ENCODE results near the gene MSLN. TPM values are rescaled to one million over a fixed set of nuclear protein-coding genes. Genes with fewer than 3 reads are reported as not detected.

The MSLN gene
- total and polyA plus RNA-seq, 4 experiments from 2014 or later: not detected

DNA sequence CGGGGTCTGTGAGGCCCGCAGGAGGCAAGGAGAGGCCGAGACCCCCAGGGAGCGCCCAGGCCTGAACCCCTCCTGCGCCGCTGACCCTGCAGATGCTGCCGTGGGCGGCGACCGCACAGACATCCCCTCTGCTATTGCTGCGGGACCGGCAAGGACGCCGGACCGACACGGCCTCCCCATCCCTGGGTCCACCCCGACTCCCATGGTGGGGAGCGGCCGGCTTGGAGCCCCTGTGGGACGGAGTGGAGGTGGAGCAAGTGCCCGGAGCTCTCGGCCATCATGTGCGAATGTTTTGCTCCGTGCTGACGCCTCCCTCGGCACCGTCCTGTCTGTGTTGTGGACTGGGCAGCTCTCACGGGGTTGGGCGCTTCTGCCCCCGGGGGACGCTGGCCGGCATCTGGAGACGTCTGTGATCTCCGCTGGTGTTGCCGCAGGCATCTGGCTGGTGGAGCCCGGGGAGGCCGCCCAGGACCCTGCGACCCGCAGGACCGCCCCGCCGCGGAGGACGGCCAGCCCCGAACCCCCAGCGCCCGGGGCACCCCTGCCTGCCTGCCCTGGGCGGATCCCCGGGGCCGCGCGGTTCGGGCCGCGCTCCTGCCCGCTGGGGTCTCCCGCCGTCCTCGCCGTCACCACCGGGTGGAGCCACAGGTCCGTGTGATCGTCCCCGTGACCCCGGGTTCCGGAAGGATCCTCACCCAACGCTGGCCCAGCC is 52.8 kb downstream of the MSLN start:
- H3K4me3 ChIP-seq (ENCODE audit: low read length in 2 of 2): no peak overlapping the region
- Mint-ChIP-seq H3K4me1 (peaks cover 0 to 11% (median 5%) of the 10 kb centered on the region in 4 donors), H3K4me3 (no peak overlapping the region), H3K27me3 (peaks cover 14 to 25% of the 10 kb centered on the region in 2 donors), H3K9me3 (peaks cover 0 to 3% (median 0%) of the 10 kb centered on the region in 8 donors), H3K36me3 (no peaks in the 10 kb centered on the region), H3K27ac (peak overlapping the region in 1 of 7 donors; percentile 23)
- peaks cover 5% of the 10 kb centered on the region for H3K27me3 ChIP-seq (ENCODE audit: insufficient read depth, low read length)
- CTCF ChIA-PET (ENCODE audit: partially characterized antibody): no interaction called here
- peak; percentile 27 to 45 (median 37) for DNase-seq
- no peaks in the 10 kb centered on the region for H3K36me3 ChIP-seq (ENCODE audit: insufficient read depth, low read length)
- no peaks in the 10 kb centered on the region for H3K9me3 ChIP-seq (ENCODE audit: control insufficient read depth in 1 of 2, low read length in 2 of 2)
- no peak overlapping the region for H3K27ac ChIP-seq (ENCODE audit: low read depth, low read length)
- POLR2A ChIA-PET (ENCODE audit: partially characterized antibody): no interaction called here
- H3K4me1 ChIP-seq (ENCODE audit: insufficient read depth, low read length): peaks cover 8% of the 10 kb centered on the region
- intact Hi-C loops (cut with micrococcal nuclease): loop anchor here (2.0 kb wide), 1 partner anchor 289 kb away; no protein-coding TSS in a partner anchor

DNA sequence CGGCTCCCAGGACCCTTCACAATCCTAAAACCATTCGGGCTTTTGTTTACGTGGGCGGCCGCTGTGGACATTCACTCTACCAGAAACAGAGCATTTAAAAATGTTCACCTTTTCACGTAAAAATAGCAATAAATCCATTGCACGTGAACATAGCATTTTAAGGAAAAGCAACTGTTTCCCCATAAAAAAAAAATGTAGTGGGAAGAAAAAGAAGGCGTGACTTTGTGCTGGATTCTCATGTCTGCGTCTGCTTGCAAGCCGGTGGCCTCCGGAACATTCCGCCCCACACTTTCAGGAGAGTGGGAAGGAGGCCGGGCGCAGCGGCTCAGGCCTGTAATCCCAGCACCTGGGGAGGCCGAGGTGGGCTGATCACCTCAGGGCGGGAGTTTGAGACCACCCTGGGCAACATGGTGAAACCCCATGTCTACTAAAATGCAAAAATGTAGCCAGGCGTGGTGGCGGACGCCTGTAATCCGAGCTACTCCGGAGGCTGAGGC is 53.4 kb downstream of the MSLN start:
- H3K4me1 Mint-ChIP-seq: peaks cover 0 to 5% (median 2%) of the 10 kb centered on the region in 4 donors
- Histone ChIP-seq H3K27me3 (ENCODE audit: insufficient read depth, low read length) (peaks cover 5% of the 10 kb centered on the region), H3K4me1 (ENCODE audit: insufficient read depth, low read length) (peaks cover 6% of the 10 kb centered on the region), H3K9me3 (ENCODE audit: control insufficient read depth in 1 of 2, low read length in 2 of 2) (no peaks in the 10 kb centered on the region), H3K27ac (ENCODE audit: low read depth, low read length) (no peak overlapping the region), H3K4me3 (ENCODE audit: low read length in 2 of 2) (no peak overlapping the region), H3K36me3 (ENCODE audit: insufficient read depth, low read length) (no peaks in the 10 kb centered on the region)
- no peaks in the 10 kb centered on the region for H3K36me3 Mint-ChIP-seq
- intact Hi-C loops (cut with micrococcal nuclease): loop anchor here (2.0 kb wide), 1 partner anchor 289 kb away; no protein-coding TSS in a partner anchor
- H3K4me3 Mint-ChIP-seq: no peak overlapping the region
- peaks cover 14 to 25% of the 10 kb centered on the region in 2 donors for H3K27me3 Mint-ChIP-seq
- DNase-seq: no peak
- CTCF ChIA-PET (ENCODE audit: partially characterized antibody): interaction anchor here (1.2 kb wide), 1 partner anchor 289 kb away, joined by 3 read pairs; no protein-coding TSS in a partner anchor
- no peak overlapping the region for H3K27ac Mint-ChIP-seq
- peaks cover 0 to 3% (median 0%) of the 10 kb centered on the region in 8 donors for H3K9me3 Mint-ChIP-seq
- POLR2A ChIA-PET (ENCODE audit: partially characterized antibody): no interaction called here

DNA sequence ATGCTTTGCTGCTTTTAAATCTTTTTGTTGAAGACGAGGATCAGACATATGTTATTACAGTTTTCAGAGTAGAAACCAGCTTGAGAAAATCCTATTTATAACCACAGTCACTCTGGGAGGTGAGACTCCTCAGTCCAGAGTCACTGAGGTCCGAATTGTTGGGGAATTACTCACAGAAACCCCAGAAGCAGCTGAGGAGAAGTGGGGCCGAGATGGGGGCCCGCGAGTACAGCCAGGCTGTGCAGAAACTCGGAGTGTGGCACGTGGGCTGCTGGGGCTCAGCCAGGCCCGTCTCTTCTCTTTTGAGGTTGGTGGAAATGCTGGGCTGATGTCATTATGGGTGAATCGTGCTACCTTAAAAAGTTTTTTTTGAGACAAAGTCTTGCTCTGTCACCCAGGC is 54.4 kb downstream of the MSLN start:
- Mint-ChIP-seq H3K9me3 (peaks cover 0 to 3% (median 0%) of the 10 kb centered on the region in 8 donors), H3K27ac (no peak overlapping the region), H3K4me3 (no peak overlapping the region), H3K27me3 (peaks cover 19 to 24% of the 10 kb centered on the region in 2 donors), H3K36me3 (no peaks in the 10 kb centered on the region), H3K4me1 (peaks cover 0 to 11% (median 8%) of the 10 kb centered on the region in 4 donors)
- intact Hi-C loops (cut with micrococcal nuclease): no loop called here
- Histone ChIP-seq H3K4me1 (ENCODE audit: insufficient read depth, low read length) (peaks cover 16% of the 10 kb centered on the region), H3K4me3 (ENCODE audit: low read length in 2 of 2) (no peak overlapping the region), H3K36me3 (ENCODE audit: insufficient read depth, low read length) (no peaks in the 10 kb centered on the region), H3K27ac (ENCODE audit: low read depth, low read length) (no peak overlapping the region), H3K27me3 (ENCODE audit: insufficient read depth, low read length) (peaks cover 5% of the 10 kb centered on the region), H3K9me3 (ENCODE audit: control insufficient read depth in 1 of 2, low read length in 2 of 2) (no peaks in the 10 kb centered on the region)
- POLR2A ChIA-PET (ENCODE audit: partially characterized antibody): interaction anchor here (0.6 kb wide), 1 partner anchor 120 kb away, joined by 3 read pairs; no protein-coding TSS in a partner anchor
- peak in 1 of 5 donors; percentile 6 for DNase-seq
- CTCF ChIA-PET (ENCODE audit: partially characterized antibody): interaction anchor here (1.2 kb wide), 1 partner anchor 288 kb away, joined by 3 read pairs; no protein-coding TSS in a partner anchor

DNA sequence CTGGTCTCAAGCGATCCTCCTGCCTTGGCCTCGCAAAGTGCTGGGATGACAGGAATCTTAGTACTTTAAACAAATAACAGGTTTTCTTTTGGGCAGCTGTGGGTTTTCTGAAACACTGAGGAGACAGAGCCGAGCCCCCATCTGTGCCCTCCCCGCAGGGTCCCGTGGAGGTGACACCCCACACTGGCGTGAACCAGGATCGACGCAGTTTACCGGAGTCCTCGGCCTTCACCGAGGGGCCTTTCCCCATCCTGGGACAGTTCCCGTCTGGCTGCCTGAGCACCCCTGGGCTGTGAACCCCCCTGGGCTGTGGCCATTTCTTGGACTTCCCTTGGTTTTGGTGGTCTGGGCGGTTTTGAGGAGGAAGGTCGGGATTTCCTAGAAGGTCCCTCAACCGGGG is 55.3 kb downstream of the MSLN start:
- no peak overlapping the region for H3K27ac Mint-ChIP-seq
- Histone ChIP-seq H3K36me3 (ENCODE audit: insufficient read depth, low read length) (no peaks in the 10 kb centered on the region), H3K4me3 (ENCODE audit: low read length in 2 of 2) (no peak overlapping the region), H3K27me3 (ENCODE audit: insufficient read depth, low read length) (peaks cover 5% of the 10 kb centered on the region), H3K4me1 (ENCODE audit: insufficient read depth, low read length) (peaks cover 18% of the 10 kb centered on the region), H3K9me3 (ENCODE audit: control insufficient read depth in 1 of 2, low read length in 2 of 2) (no peaks in the 10 kb centered on the region), H3K27ac (ENCODE audit: low read depth, low read length) (no peak overlapping the region)
- no peaks in the 10 kb centered on the region for H3K36me3 Mint-ChIP-seq
- no peak overlapping the region for H3K4me3 Mint-ChIP-seq
- DNase-seq: no peak
- H3K27me3 Mint-ChIP-seq: peaks cover 19 to 26% of the 10 kb centered on the region in 2 donors
- POLR2A ChIA-PET (ENCODE audit: partially characterized antibody): no interaction called here
- CTCF ChIA-PET (ENCODE audit: partially characterized antibody): interaction anchor here (0.7 kb wide), 1 partner anchor 210 kb away, joined by 3 read pairs; no protein-coding TSS in a partner anchor
- peaks cover 0 to 17% (median 9%) of the 10 kb centered on the region in 4 donors for H3K4me1 Mint-ChIP-seq
- peaks cover 0 to 3% (median 0%) of the 10 kb centered on the region in 8 donors for H3K9me3 Mint-ChIP-seq
- intact Hi-C loops (cut with micrococcal nuclease): no loop called here

DNA sequence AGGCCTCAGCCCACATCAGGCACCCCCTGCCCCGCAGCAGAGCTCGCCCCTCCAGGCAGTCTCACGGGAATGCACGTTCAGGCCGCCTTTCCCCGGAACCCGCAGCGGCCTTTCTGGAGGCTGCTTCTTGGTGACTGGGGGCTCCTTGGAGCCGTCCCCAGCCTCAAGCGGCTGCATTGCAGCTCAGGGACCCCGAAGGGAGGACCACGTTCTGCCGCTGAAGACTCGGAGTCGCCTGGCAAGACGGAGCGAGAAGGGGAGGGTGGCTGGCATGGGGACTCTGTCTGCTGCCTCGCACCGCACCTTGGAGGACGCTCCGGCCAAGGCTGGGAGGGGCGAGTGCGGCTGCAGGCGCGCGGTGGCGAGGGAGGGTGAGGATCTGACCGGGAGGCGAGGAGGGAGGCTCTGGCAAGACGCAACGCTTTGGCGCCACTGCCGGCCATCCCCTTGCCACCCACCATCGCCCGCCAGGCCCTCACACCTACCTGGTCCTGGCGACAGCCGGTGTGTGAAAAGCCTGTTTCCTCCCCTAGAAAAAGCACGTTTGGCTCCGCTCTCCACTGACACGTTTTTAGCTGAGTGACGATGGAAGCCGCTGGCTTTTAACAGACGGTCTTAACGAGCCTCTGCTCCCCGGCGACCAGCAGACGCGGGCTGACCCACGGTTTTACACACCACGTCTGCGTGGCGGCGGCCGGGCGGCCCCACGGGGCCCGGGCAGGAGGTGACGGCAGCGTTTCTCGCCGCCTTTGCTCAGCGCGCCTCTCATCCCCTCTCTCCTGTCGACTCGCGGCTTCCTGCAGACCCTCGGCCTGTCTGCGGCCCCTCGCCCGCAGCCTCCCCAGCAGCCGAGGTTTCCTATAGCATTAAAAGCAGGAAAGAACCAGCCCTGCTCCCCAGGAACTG is 56.7 kb downstream of the MSLN start:
- Histone ChIP-seq H3K36me3 (ENCODE audit: insufficient read depth, low read length) (no peaks in the 10 kb centered on the region), H3K27me3 (ENCODE audit: insufficient read depth, low read length) (peaks cover 5% of the 10 kb centered on the region), H3K27ac (ENCODE audit: low read depth, low read length) (no peak overlapping the region), H3K9me3 (ENCODE audit: control insufficient read depth in 1 of 2, low read length in 2 of 2) (no peaks in the 10 kb centered on the region), H3K4me1 (ENCODE audit: insufficient read depth, low read length) (peaks cover 18% of the 10 kb centered on the region), H3K4me3 (ENCODE audit: low read length in 2 of 2) (no peak overlapping the region)
- intact Hi-C loops (cut with micrococcal nuclease): no loop called here
- Mint-ChIP-seq H3K27me3 (peaks cover 16 to 20% of the 10 kb centered on the region in 2 donors), H3K9me3 (peaks cover 0 to 3% (median 0%) of the 10 kb centered on the region in 8 donors), H3K36me3 (no peaks in the 10 kb centered on the region), H3K27ac (no peak overlapping the region), H3K4me1 (peaks cover 0 to 20% (median 9%) of the 10 kb centered on the region in 4 donors), H3K4me3 (no peak overlapping the region)
- ChIA-PET CTCF (ENCODE audit: partially characterized antibody) (no interaction called here), POLR2A (ENCODE audit: partially characterized antibody) (no interaction called here)
- peak in 1 of 5 donors; percentile 10 for DNase-seq

DNA sequence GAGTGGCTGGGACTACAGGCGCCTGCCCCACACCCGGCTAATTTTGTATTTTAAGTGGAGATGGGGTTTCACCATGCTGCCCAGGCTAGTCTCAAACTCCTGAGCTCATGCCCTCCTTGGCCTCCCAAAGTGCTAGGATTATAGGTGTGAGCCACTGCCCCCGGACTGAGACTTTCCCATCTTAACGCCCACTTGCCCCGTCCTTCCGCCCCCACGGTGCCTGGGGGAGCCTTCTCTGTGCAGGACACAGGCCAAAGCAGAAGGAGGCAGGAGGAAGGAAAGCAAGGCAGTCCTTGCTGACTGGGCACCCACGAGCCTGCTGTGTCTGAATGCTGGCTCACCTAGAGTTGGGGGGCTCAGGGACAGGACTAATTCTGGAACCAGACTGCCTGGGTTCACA is 57.6 kb downstream of the MSLN start:
- peaks cover 10 to 16% of the 10 kb centered on the region in 2 donors for H3K27me3 Mint-ChIP-seq
- H3K4me3 Mint-ChIP-seq: no peak overlapping the region
- peaks cover 0 to 16% (median 7%) of the 10 kb centered on the region in 4 donors for H3K4me1 Mint-ChIP-seq
- POLR2A ChIA-PET (ENCODE audit: partially characterized antibody): no interaction called here
- DNase-seq: peak in 1 of 5 donors; percentile 17
- no peak overlapping the region for H3K27ac Mint-ChIP-seq
- H3K9me3 ChIP-seq (ENCODE audit: control insufficient read depth in 1 of 2, low read length in 2 of 2): no peaks in the 10 kb centered on the region
- H3K4me3 ChIP-seq (ENCODE audit: low read length in 2 of 2): no peak overlapping the region
- H3K27me3 ChIP-seq (ENCODE audit: insufficient read depth, low read length): peaks cover 5% of the 10 kb centered on the region
- H3K27ac ChIP-seq (ENCODE audit: low read depth, low read length): no peak overlapping the region
- intact Hi-C loops (cut with micrococcal nuclease): no loop called here
- no peaks in the 10 kb centered on the region for H3K36me3 Mint-ChIP-seq
- H3K9me3 Mint-ChIP-seq: no peaks in the 10 kb centered on the region
- CTCF ChIA-PET (ENCODE audit: partially characterized antibody): no interaction called here
- H3K4me1 ChIP-seq (ENCODE audit: insufficient read depth, low read length): peaks cover 18% of the 10 kb centered on the region
- H3K36me3 ChIP-seq (ENCODE audit: insufficient read depth, low read length): no peaks in the 10 kb centered on the region

Measured in CD4-positive, alpha-beta memory T cell (primary cell).